D341Med (cell line): ENCODE measurements around the gene DET1.

Source experiments
- DNase-seq: peaks from one replicate; pipeline ENCODE4 v3.0.0; 2012; ENCODE audit warnings: low spot score

DET1 gene

DNA sequence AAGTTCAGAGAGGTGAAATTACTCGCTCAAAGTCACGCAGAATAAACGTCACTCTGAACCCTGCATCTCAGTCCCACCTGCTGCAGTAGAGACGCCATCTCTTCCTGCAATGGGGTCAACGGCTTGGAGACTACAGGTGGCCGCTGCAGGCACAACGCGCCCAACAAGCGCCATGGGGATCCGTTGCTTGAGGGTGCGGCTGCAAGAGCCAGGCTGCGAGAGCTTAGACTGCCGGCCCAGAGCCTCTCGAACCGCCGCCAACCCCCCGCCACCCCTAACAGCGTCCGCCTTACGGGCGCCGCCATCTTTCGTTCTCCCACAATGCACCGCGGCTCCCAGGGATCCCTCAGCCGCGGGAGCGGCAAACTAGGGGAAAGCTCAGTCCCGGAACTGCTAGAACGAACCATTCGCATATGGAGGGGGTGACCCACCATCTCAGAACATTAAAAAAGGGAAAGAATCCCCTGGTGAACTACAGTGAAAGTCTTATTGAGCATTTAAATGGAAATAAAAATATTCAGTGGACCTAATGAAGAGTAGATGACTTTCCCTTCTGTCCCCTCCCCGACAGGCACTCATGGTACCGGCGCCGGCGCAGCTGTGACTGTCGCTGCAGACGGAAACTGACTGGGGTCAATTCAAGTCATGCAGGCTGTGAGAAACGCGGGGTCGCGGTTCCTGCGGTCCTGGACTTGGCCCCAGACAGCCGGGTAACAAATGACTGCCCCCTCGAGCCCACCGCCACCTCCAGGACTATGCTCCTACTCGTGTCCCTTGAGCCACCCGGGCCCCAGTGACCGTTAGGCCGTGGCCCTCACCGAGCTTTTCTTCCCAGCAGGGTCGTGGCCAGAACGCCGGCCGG, 79.2 kb downstream of the DET1 start, which contains the start of the genes MRPL46 and MRPS11:
Gene MRPL46, minus strand, starts transcription at position 316 of the 862 bp plus-strand sequence. Its CDS starts 11 bp downstream, at position 305.
Gene MRPS11, plus strand, starts transcription at position 636 of the 862 bp plus-strand sequence. Its CDS starts 10 bp downstream, at position 646.
- DNase-seq = peak; percentile 94

DNA sequence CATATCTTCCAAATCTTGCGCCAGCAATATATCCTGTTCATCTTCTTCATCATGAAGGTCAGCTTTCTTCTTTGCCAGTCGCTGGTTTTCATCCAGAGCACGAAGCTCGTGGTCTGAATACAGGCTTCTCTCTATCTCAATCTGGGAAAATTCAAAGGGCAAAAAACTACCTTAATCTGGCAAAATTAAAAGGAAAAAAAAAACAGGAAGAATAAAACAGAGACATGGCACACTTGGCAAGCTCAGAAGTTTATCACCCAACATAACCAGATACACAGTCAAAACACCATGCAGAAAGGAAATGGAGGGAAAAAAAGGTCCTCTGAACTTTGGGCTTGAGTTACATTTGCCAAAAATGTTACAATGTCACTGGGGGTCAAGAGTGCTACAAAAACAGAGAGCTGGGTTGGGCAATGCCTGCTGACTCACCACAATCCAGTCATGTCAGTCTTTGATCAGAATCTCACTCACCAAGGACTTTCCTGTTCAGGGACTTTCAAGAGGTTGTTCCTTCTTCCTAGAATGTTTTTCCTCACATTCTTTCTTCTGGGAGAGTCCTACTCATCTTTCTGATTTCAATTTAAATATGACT, 80.8 kb downstream of the DET1 start:
- no peak for DNase-seq

DNA sequence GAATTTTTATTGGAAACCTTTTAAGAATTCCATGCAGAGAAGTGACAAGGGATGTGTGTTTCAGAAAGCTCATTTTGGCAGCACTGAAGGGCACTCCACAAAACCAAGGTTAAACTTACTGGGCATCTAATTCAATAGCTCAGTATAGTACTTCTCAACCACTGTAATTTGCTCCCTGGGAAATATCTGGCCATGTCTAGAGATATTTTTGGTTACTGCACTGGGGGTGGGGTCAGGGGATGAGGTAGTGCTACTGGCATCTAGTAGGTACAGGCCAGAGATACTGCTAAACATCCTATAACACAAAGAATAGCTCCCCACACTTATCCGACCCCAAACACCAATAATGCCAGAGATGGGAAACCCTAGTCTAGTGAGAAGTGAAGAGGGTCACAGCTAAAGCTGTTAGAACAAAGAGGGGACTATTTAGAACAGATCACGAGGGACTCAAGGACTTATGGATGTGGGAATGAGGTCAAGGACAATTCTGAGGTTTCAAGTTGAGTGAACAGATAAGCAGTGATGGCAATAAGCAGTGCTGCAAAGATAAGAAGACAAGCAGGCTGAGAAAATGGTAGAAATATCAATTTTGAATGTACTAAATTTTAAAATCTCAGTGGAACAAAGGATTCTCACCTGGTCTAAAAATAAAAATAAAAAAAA, 82.5 kb downstream of the DET1 start:
- DNase-seq = no peak
